H9 (cell line): Measurements from ENCODE around the gene FOXJ3. TPM values are rescaled to one million over a fixed set of nuclear protein-coding genes. Genes with fewer than 3 reads are reported as not detected.

ENCODE experiments used
- DNase-seq: peaks from one replicate; pipeline ENCODE4 v3.0.0-alpha.2; 2017
- H2AFZ ChIP-seq: one replicate; pipeline ENCODE4 v1.6.1; 2013; ENCODE audit warnings: mild to moderate bottlenecking, low read length, control low read depth, moderate library complexity
- H2AK5ac ChIP-seq: 2 replicates; pipeline ENCODE4 v1.6.1; 2013; ENCODE audit warnings: low read length, control low read depth, mixed read lengths; ENCODE audit not compliant: insufficient read length
- H2BK120ac ChIP-seq: one replicate; pipeline ENCODE4 v1.6.1; 2013; ENCODE audit warnings: low read depth, mild to moderate bottlenecking, low read length, control low read depth, inconsistent platforms; ENCODE audit not compliant: poor library complexity, severe bottlenecking
- H2BK12ac ChIP-seq: 2 replicates; pipeline ENCODE4 v1.6.1; 2013; ENCODE audit warnings: low read length, control low read depth, mixed read lengths, low read depth; ENCODE audit not compliant: insufficient read length
- H2BK15ac ChIP-seq: 2 replicates; pipeline ENCODE4 v1.6.1; 2013; ENCODE audit warnings: low read depth, low read length, control low read depth
- H2BK20ac ChIP-seq: one replicate; pipeline ENCODE4 v1.6.1; 2013; ENCODE audit warnings: low read depth, mild to moderate bottlenecking, low read length, control low read depth, inconsistent platforms; ENCODE audit not compliant: poor library complexity, severe bottlenecking
- H2BK5ac ChIP-seq: 2 replicates; pipeline ENCODE4 v1.6.1; 2013; ENCODE audit warnings: low read length, control low read depth, mixed read lengths; ENCODE audit not compliant: insufficient read length
- H3K14ac ChIP-seq: 2 replicates; pipeline ENCODE4 v1.6.1; 2013; ENCODE audit warnings: low read length, control low read depth; ENCODE audit not compliant: insufficient read depth
- H3K18ac ChIP-seq: 2 replicates; pipeline ENCODE4 v1.6.1; 2013; ENCODE audit warnings: low read depth, mild to moderate bottlenecking, mixed read lengths, low read length, control low read depth; ENCODE audit not compliant: insufficient read length
- H3K23ac ChIP-seq: 2 replicates; pipeline ENCODE4 v1.6.1; 2013; ENCODE audit warnings: low read length, control low read depth, mixed read lengths, low read depth; ENCODE audit not compliant: insufficient read length
- H3K23me2 ChIP-seq: 2 replicates; pipeline ENCODE4 v1.6.1; 2013; ENCODE audit warnings: low read depth, mild to moderate bottlenecking, mixed read lengths, low read length, control low read depth; ENCODE audit not compliant: insufficient read length, poor library complexity, severe bottlenecking
- H3K27ac ChIP-seq: 2 replicates; pipeline ENCODE4 v1.5.1; 2013; ENCODE audit warnings: low read length, control low read depth, mixed read lengths, low read depth; ENCODE audit not compliant: insufficient read length
- H3K27me3 ChIP-seq: 2 replicates; pipeline ENCODE4 v1.6.1; 2013; ENCODE audit warnings: low read length, control low read depth, inconsistent platforms; ENCODE audit not compliant: insufficient read depth
- H3K4ac ChIP-seq: 2 replicates; pipeline ENCODE4 v1.6.1; 2013; ENCODE audit warnings: low read depth, mild to moderate bottlenecking, control low read depth, inconsistent platforms, low read length, moderate library complexity
- H3K4me1 ChIP-seq: 2 replicates; pipeline ENCODE4 v1.6.1; 2013; ENCODE audit warnings: low read length, control low read depth, inconsistent platforms; ENCODE audit not compliant: insufficient read depth
- H3K4me2 ChIP-seq: 2 replicates; pipeline ENCODE4 v1.6.1; 2013; ENCODE audit warnings: low read length, control low read depth, mixed read lengths; ENCODE audit not compliant: insufficient read length, insufficient read depth
- H3K56ac ChIP-seq: 2 replicates; pipeline ENCODE4 v1.6.1; 2013; ENCODE audit warnings: low read depth, mild to moderate bottlenecking, mixed read lengths, low read length, control low read depth; ENCODE audit not compliant: insufficient read length
- H3K79me1 ChIP-seq: 2 replicates; pipeline ENCODE4 v1.6.1; 2013; ENCODE audit warnings: low read depth, mild to moderate bottlenecking, moderate library complexity, low read length, control low read depth, inconsistent platforms; ENCODE audit not compliant: insufficient read depth, poor library complexity, severe bottlenecking
- H3K79me2 ChIP-seq: 2 replicates; pipeline ENCODE4 v1.6.1; 2013; ENCODE audit warnings: low read length, control low read depth, inconsistent platforms; ENCODE audit not compliant: insufficient read depth
- H3K9ac ChIP-seq: 2 replicates; pipeline ENCODE4 v1.6.1; 2013; ENCODE audit warnings: low read length, control low read depth, mixed read lengths; ENCODE audit not compliant: insufficient read length; ENCODE audit errors: extremely low read depth
- H3K9me3 ChIP-seq: one replicate; pipeline ENCODE4 v1.6.1; 2013; ENCODE audit warnings: low read depth, low read length, inconsistent platforms; ENCODE audit not compliant: control insufficient read depth
- H3T11ph ChIP-seq: one replicate; pipeline ENCODE4 v1.6.1; 2013; ENCODE audit warnings: mild to moderate bottlenecking, low read length, control low read depth, inconsistent platforms
- H4K20me1 ChIP-seq: one replicate; pipeline ENCODE4 v1.6.1; 2013; ENCODE audit not compliant: control insufficient read depth, insufficient read length, insufficient read depth
- H4K5ac ChIP-seq: 2 replicates; pipeline ENCODE4 v1.6.1; 2013; ENCODE audit warnings: low read depth, mild to moderate bottlenecking, mixed read lengths, low read length, control low read depth; ENCODE audit not compliant: insufficient read length
- H4K8ac ChIP-seq: replicated peaks from 2 replicates; pipeline ENCODE4 v1.6.1; 2013; ENCODE audit warnings: low read length, control low read depth, mixed read lengths, low read depth; ENCODE audit not compliant: insufficient read length
- H4K91ac ChIP-seq: 2 replicates; pipeline ENCODE4 v1.6.1; 2013; ENCODE audit warnings: low read depth, mild to moderate bottlenecking, moderate library complexity, mixed read lengths, low read length, control low read depth; ENCODE audit not compliant: insufficient read length
- H3K27ac Mint-ChIP-seq, 3 experiments: 2 replicates in 2 of 3; 3 replicates in 1 of 3; pipeline ENCODE4 v1.8.0; 2020 to 2021; ENCODE audit warnings: mixed read lengths in 3 of 3, mild to moderate bottlenecking in 1 of 3, moderate library complexity in 1 of 3
- H3K27me3 Mint-ChIP-seq: 2 replicates; pipeline ENCODE4 v1.8.0; 2021; ENCODE audit warnings: low read depth, mild to moderate bottlenecking, moderate library complexity, mixed read lengths
- H3K36me3 Mint-ChIP-seq, 3 experiments: 2 replicates in 2 of 3; 3 replicates in 1 of 3; pipeline ENCODE4 v1.8.0; 2020 to 2021; ENCODE audit warnings: low read depth in 3 of 3, mixed read lengths in 3 of 3; ENCODE audit not compliant: insufficient read depth in 1 of 3
- H3K4me1 Mint-ChIP-seq, 2 experiments: 2 replicates each; pipeline ENCODE4 v1.8.0; 2020; ENCODE audit warnings: mixed read lengths in 2 of 2
- H3K4me3 Mint-ChIP-seq, 2 experiments: 2 replicates in 1 of 2; 3 replicates in 1 of 2; pipeline ENCODE4 v1.8.0; 2020 to 2021; ENCODE audit warnings: mild to moderate bottlenecking in 2 of 2, mixed read lengths in 2 of 2, moderate library complexity in 1 of 2
- H3K9me3 Mint-ChIP-seq, 2 experiments: 2 replicates in 1 of 2; 3 replicates in 1 of 2; pipeline ENCODE4 v1.8.0; 2020; ENCODE audit warnings: mild to moderate bottlenecking in 2 of 2, mixed read lengths in 2 of 2, moderate library complexity in 1 of 2
- CTCF ChIP-seq: fragments of 200-600 bp; sonication (generic); conservative IDR thresholded peaks from 3 replicates; pipeline ENCODE4 v1.8.0; 2021; ENCODE audit warnings: antibody characterized with exemption, mild to moderate bottlenecking
- whole genome bisulfite sequencing: extraction: QIAGEN DNeasy Blood & Tissue Kit; methylation state at CpG from one replicate; pipeline ENCODE4 v1.1.7; 2013; ENCODE audit warnings: missing lambda C conversion rate, low lambda C conversion rate, mixed read lengths; ENCODE audit not compliant: insufficient read length; ENCODE audit errors: extremely low coverage; 5-methylcytosine and 5-hydroxymethylcytosine counted together
- total RNA-seq: library from RNA; stranded (reverse); gene quantifications from 2 replicates; pipeline ENCODE4 v1.2.1, GENCODE V29; 2021

The FOXJ3 gene
- total RNA-seq, 1 experiment from 2014 or later = 49.9 TPM

DNA sequence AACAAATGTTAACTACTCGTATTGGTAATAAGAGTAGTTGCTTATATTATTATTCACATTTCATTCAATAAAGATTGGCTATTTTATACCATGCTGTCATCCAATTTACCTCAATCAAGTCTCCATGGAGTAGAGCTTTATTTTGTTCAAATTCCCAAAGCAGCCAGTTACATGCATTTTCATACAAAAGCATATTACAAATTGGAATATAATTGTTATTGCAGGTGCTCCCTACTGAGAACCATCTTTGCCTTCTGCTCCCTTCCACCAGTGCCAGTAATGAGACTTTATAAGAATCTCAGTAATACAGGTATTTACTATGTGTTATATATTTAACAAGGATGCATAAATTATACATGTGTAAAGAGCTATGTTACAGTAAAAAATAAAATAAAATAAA, 54.2 kb downstream of the FOXJ3 start:
- Histone ChIP-seq H2AK5ac (no peak overlapping the region), H3K18ac (no peak overlapping the region), H2AFZ (no peak overlapping the region), H2BK5ac (no peak overlapping the region), H3K4me2 (no peak overlapping the region), H2BK20ac (no peak overlapping the region), H3K23ac (no peak overlapping the region), H2BK120ac (no peak overlapping the region), H3K9me3 (no peaks in the 10 kb centered on the region), H3K27ac (no peak overlapping the region), H3K56ac (no peak overlapping the region), H3K9ac (no peak overlapping the region), H2BK15ac (no peak overlapping the region), H2BK12ac (no peak overlapping the region), H3K4ac (no peak overlapping the region), H3K27me3 (no peaks in the 10 kb centered on the region), H3K4me1 (peaks cover 2% of the 10 kb centered on the region; the same call in 1 of the 2 replicates), H3K79me2 (peaks cover 2% of the 10 kb centered on the region; the same call in 1 of the 2 replicates), H3K14ac (no peak overlapping the region), H4K5ac (no peak overlapping the region), H3K79me1 (no peaks in the 10 kb centered on the region), H3K23me2 (no peaks in the 10 kb centered on the region), H4K20me1 (no peaks in the 10 kb centered on the region), H3T11ph (no peak overlapping the region), H4K8ac (no peak overlapping the region), H4K91ac (no peak overlapping the region)
- no CpG with 5 or more reads among the region's 1 CpG for WGBS
- Mint-ChIP-seq H3K9me3 (no peaks in the 10 kb centered on the region), H3K27me3 (no peaks in the 10 kb centered on the region), H3K4me1 (peaks cover 27 to 38% of the 10 kb centered on the region in 2 experiments), H3K36me3 (peaks cover 8 to 12% (median 8%) of the 10 kb centered on the region in 3 experiments; a peak in 5 of 7 replicates), H3K27ac (peak overlapping the region in 1 of 3 experiments; percentile 59; a peak in 1 of 7 replicates), H3K4me3 (no peak overlapping the region)
- no peak for TF ChIP-seq CTCF
- no peak for DNase-seq
